GM12878 (cell line): ENCODE results near the gene DNMT3L. TPM values are rescaled to one million over a fixed set of nuclear protein-coding genes. Genes with fewer than 3 reads are reported as not detected.

ENCODE experiments used
- ATF7 ChIP-seq: fragments of 450-650 bp; IDR thresholded peaks from 2 replicates; pipeline ENCODE4 v1.6.1; 2016; ENCODE audit warnings: low read depth, mild to moderate bottlenecking
- CBX3 ChIP-seq: fragments of 200-600 bp; sonication (generic); IDR thresholded peaks from 2 replicates; pipeline ENCODE4 v1.6.1; 2016; ENCODE audit warnings: low read depth, borderline replicate concordance
- ESRRA ChIP-seq: IDR thresholded peaks from 2 replicates; pipeline ENCODE4 v1.6.1; 2012; ENCODE audit warnings: mild to moderate bottlenecking, low read length, improper control_type of control experiment
- FOXK2 ChIP-seq: fragments of 450-650 bp; IDR thresholded peaks from 2 replicates; pipeline ENCODE4 v1.6.1; 2017; ENCODE audit warnings: mild to moderate bottlenecking, moderate library complexity
- FOXM1 ChIP-seq: IDR thresholded peaks from 2 replicates; pipeline ENCODE4 v1.6.1; 2012; ENCODE audit warnings: low read depth, mild to moderate bottlenecking, inconsistent platforms, low read length, moderate library complexity
- HDAC2 ChIP-seq: fragments of 200-600 bp; sonication (generic); IDR thresholded peaks from 2 replicates; pipeline ENCODE4 v1.6.1; 2017
- IKZF2 ChIP-seq, 2 experiments: fragments of 450-650 bp; IDR thresholded peaks; 2 replicates each; pipeline ENCODE4 v1.6.1; 2017; ENCODE audit warnings: mild to moderate bottlenecking in 2 of 2, moderate library complexity in 2 of 2
- KDM1A ChIP-seq: fragments of 200-600 bp; sonication (generic); IDR thresholded peaks from 2 replicates; pipeline ENCODE4 v1.6.1; 2016; ENCODE audit warnings: borderline replicate concordance
- LARP7 ChIP-seq: fragments of 450-650 bp; IDR thresholded peaks from 2 replicates; pipeline ENCODE4 v1.6.1; 2017; ENCODE audit warnings: mild to moderate bottlenecking
- MXI1 ChIP-seq: fragments of 150-350 bp; IDR thresholded peaks from 2 replicates; pipeline ENCODE4 v1.6.1; 2011; ENCODE audit warnings: low read depth, mild to moderate bottlenecking, inconsistent platforms, low read length, improper control_type of control experiment
- PKNOX1 ChIP-seq: fragments of 450-650 bp; IDR thresholded peaks from 2 replicates; pipeline ENCODE4 v1.6.1; 2016; ENCODE audit warnings: mild to moderate bottlenecking
- PML ChIP-seq: IDR thresholded peaks from 2 replicates; pipeline ENCODE4 v1.6.1; 2012; ENCODE audit warnings: low read length, inconsistent platforms
- RAD21 ChIP-seq: IDR thresholded peaks from 2 replicates; pipeline ENCODE4 v1.6.1; 2011; ENCODE audit warnings: mild to moderate bottlenecking, low read depth, low read length, moderate library complexity; ENCODE audit not compliant: insufficient read depth
- RCOR1 ChIP-seq: conservative IDR thresholded peaks from 2 replicates; pipeline ENCODE4 v1.6.1; 2012; ENCODE audit warnings: low read depth, low read length, improper control_type of control experiment
- SIN3A ChIP-seq: IDR thresholded peaks from 2 replicates; pipeline ENCODE4 v1.6.1; 2012; ENCODE audit warnings: low read depth, low read length, improper control_type of control experiment
- SIX5 ChIP-seq: IDR thresholded peaks from 2 replicates; pipeline ENCODE4 v1.6.1; 2011; ENCODE audit warnings: mild to moderate bottlenecking, low read depth, low read length, moderate library complexity; ENCODE audit not compliant: severe bottlenecking
- SPI1 ChIP-seq: IDR thresholded peaks from 2 replicates; pipeline ENCODE4 v1.6.1; 2011; ENCODE audit warnings: low read depth, mild to moderate bottlenecking, low read length, moderate library complexity, borderline replicate concordance; ENCODE audit not compliant: insufficient read depth
- SUPT20H ChIP-seq: IDR thresholded peaks from 2 replicates; pipeline ENCODE4 v1.6.1; 2011; ENCODE audit warnings: low read depth, mild to moderate bottlenecking, low read length, moderate library complexity, borderline replicate concordance; ENCODE audit not compliant: control insufficient read depth
- SUZ12 ChIP-seq: fragments of 200-600 bp; sonication (generic); IDR thresholded peaks from one replicate; pipeline ENCODE4 v1.6.1; 2018; ENCODE audit warnings: antibody characterized with exemption, mild to moderate bottlenecking; ENCODE audit not compliant: unreplicated experiment
- TCF12 ChIP-seq: IDR thresholded peaks from 2 replicates; pipeline ENCODE4 v1.6.1; 2011; ENCODE audit warnings: low read depth, mild to moderate bottlenecking, low read length
- ZNF217 ChIP-seq: fragments of 450-650 bp; IDR thresholded peaks from 2 replicates; pipeline ENCODE4 v1.6.1; 2017; ENCODE audit warnings: antibody characterized with exemption, mild to moderate bottlenecking
- polyA plus RNA-seq, 11 experiments: library from polyadenylated mRNA; depleted of rRNA in 4 of 11; unstranded in 6 of 11; stranded (reverse) in 5 of 11; fragments of >200 nt; fragmentation: Nextera tagmentation in 4 of 11; fragmentation: Illumina TruSeq in 1 of 11; extraction: Ambion mirVana in 4 of 11; extraction: Trizol in 1 of 11; gene quantifications; 1 replicate in 1 of 11; 2 replicates in 10 of 11; pipeline versions ENCODE4 v1.2.1 to v1.2.3, GENCODE V29; 2011 to 2016; ENCODE audit warnings: inconsistent platforms in 2 of 11, missing spikeins in 2 of 11, low read depth in 1 of 11
- total RNA-seq, 4 experiments: library from RNA; depleted of rRNA in 3 of 4; stranded (reverse); fragments of >200 nt in 3 of 4; fragmentation: Illumina TruSeq in 1 of 4; extraction: Trizol in 1 of 4; gene quantifications; 2 replicates each; pipeline versions ENCODE4 v1.2.1 to v1.2.3, GENCODE V29; 2013 to 2021
- TF ChIP-seq, protein P1 (sequence below), 3 experiments: IDR thresholded peaks in 2 of 3; conservative IDR thresholded peaks in 1 of 3; 2 replicates each; pipeline ENCODE4 v1.5.1; 2011; ENCODE audit warnings: low read depth in 3 of 3, low read length in 3 of 3, mild to moderate bottlenecking in 3 of 3, control low read depth in 2 of 3, moderate library complexity in 2 of 3, inconsistent platforms in 1 of 3, mixed read lengths in 1 of 3; ENCODE audit not compliant: control insufficient read depth in 2 of 3, insufficient read depth in 1 of 3; ENCODE audit errors: extremely low read depth in 1 of 3
- TF ChIP-seq, protein P2 (sequence below): IDR thresholded peaks from 2 replicates; pipeline ENCODE4 v1.6.1; 2012; ENCODE audit warnings: low read depth, low read length, improper control_type of control experiment
- TF ChIP-seq, protein P3 (sequence below): fragments of 450-650 bp; formaldehyde crosslinking; IDR thresholded peaks from 2 replicates; pipeline ENCODE4 v1.5.0; 2022; ENCODE audit warnings: mild to moderate bottlenecking, missing genetic modification characterization
- TF ChIP-seq, protein P4 (sequence below): IDR thresholded peaks from 2 replicates; pipeline ENCODE4 v1.6.1; 2011; ENCODE audit warnings: low read depth, mild to moderate bottlenecking, low read length, moderate library complexity, borderline replicate concordance; ENCODE audit errors: extremely low read depth

DNMT3L gene
- total and polyA plus RNA-seq, 10 of the 15 experiments (the other 5 are each of a cell fraction or from before 2014, with no cell fraction given), result not detected

- no peak for TF ChIP-seq SPI1
- no peak for TF ChIP-seq MXI1
- 0 out of 2 replicates have a peak, but pooled peaks have one; percentile 8 for TF ChIP-seq LARP7
- no peak for TF ChIP-seq RAD21
- TF ChIP-seq, protein P1, sequence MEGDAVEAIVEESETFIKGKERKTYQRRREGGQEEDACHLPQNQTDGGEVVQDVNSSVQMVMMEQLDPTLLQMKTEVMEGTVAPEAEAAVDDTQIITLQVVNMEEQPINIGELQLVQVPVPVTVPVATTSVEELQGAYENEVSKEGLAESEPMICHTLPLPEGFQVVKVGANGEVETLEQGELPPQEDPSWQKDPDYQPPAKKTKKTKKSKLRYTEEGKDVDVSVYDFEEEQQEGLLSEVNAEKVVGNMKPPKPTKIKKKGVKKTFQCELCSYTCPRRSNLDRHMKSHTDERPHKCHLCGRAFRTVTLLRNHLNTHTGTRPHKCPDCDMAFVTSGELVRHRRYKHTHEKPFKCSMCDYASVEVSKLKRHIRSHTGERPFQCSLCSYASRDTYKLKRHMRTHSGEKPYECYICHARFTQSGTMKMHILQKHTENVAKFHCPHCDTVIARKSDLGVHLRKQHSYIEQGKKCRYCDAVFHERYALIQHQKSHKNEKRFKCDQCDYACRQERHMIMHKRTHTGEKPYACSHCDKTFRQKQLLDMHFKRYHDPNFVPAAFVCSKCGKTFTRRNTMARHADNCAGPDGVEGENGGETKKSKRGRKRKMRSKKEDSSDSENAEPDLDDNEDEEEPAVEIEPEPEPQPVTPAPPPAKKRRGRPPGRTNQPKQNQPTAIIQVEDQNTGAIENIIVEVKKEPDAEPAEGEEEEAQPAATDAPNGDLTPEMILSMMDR (IDR thresholded peaks at IDR 0.05 in 2 of 3, conservative IDR thresholded peaks at IDR 0.05 in 1 of 3; ENCODE audit: control insufficient read depth in 2 of 3, extremely low read depth in 1 of 3, insufficient read depth in 1 of 3, low read depth in 3 of 3, low read length in 3 of 3), result no peak
- no peak for TF ChIP-seq SIX5
- TF ChIP-seq KDM1A, result no peak
- TF ChIP-seq TCF12, result no peak
- TF ChIP-seq, protein P2, sequence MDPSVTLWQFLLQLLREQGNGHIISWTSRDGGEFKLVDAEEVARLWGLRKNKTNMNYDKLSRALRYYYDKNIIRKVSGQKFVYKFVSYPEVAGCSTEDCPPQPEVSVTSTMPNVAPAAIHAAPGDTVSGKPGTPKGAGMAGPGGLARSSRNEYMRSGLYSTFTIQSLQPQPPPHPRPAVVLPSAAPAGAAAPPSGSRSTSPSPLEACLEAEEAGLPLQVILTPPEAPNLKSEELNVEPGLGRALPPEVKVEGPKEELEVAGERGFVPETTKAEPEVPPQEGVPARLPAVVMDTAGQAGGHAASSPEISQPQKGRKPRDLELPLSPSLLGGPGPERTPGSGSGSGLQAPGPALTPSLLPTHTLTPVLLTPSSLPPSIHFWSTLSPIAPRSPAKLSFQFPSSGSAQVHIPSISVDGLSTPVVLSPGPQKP, result no peak
- TF ChIP-seq PML, result no peak
- TF ChIP-seq ATF7, result no peak
- TF ChIP-seq, protein P3, sequence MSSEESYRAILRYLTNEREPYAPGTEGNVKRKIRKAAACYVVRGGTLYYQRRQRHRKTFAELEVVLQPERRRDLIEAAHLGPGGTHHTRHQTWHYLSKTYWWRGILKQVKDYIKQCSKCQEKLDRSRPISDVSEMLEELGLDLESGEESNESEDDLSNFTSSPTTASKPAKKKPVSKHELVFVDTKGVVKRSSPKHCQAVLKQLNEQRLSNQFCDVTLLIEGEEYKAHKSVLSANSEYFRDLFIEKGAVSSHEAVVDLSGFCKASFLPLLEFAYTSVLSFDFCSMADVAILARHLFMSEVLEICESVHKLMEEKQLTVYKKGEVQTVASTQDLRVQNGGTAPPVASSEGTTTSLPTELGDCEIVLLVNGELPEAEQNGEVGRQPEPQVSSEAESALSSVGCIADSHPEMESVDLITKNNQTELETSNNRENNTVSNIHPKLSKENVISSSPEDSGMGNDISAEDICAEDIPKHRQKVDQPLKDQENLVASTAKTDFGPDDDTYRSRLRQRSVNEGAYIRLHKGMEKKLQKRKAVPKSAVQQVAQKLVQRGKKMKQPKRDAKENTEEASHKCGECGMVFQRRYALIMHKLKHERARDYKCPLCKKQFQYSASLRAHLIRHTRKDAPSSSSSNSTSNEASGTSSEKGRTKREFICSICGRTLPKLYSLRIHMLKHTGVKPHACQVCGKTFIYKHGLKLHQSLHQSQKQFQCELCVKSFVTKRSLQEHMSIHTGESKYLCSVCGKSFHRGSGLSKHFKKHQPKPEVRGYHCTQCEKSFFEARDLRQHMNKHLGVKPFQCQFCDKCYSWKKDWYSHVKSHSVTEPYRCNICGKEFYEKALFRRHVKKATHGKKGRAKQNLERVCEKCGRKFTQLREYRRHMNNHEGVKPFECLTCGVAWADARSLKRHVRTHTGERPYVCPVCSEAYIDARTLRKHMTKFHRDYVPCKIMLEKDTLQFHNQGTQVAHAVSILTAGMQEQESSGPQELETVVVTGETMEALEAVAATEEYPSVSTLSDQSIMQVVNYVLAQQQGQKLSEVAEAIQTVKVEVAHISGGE, result no peak
- TF ChIP-seq SUPT20H, result no peak
- TF ChIP-seq ESRRA, result no peak
- no peak for TF ChIP-seq HDAC2
- TF ChIP-seq ZNF217, result 0 out of 2 replicates have a peak, but pooled peaks have one; percentile 15
- TF ChIP-seq IKZF2 (IDR thresholded peaks at IDR 0.05), result peak; percentile 24; a peak in 2 of 4 replicates
- TF ChIP-seq FOXK2, result no peak
- TF ChIP-seq SUZ12, result no peak
- TF ChIP-seq PKNOX1, result no peak
- TF ChIP-seq FOXM1, result no peak
- no peak for TF ChIP-seq RCOR1
- TF ChIP-seq, protein P4, sequence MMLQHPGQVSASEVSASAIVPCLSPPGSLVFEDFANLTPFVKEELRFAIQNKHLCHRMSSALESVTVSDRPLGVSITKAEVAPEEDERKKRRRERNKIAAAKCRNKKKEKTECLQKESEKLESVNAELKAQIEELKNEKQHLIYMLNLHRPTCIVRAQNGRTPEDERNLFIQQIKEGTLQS, result no peak
- TF ChIP-seq SIN3A, result no peak
- TF ChIP-seq CBX3, result no peak
Measured at GRCh38 chr21:44296103-44296519, 34.4 kb upstream of the DNMT3L start (continued).
